ENCODE measurements around the gene MYL7.
"Not testable (repeated sequence)": the region's sequence is repeated elsewhere in the genome, so short reads cannot be mapped to it uniquely, and the experiment has no call there.

- TF ChIP-seq POLR2AphosphoS5 (IDR thresholded peaks at IDR 0.05; ENCODE audit: borderline replicate concordance, low read depth, low read length); EZH2 (IDR thresholded peaks at IDR 0.05): not testable (repeated sequence)
Observed at GRCh38 chr7:44174694-44174948, 33.5 kb upstream of the MYL7 start.
